Lower leg skin (tissue), 4 donors: Measurements from ENCODE around the gene ELF4. TPM values are rescaled to one million over a fixed set of nuclear protein-coding genes. Genes with fewer than 3 reads are reported as not detected.
A peak's percentile ranks its signal among the peaks of the same experiment; 100 is the strongest.

Experiments used
- DNase-seq, 2 donors: peaks; one replicate each; pipeline ENCODE4 v3.0.0-alpha.2; 2019; ENCODE audit warnings: low spot score in 2 of 2
- H3K4me3 ChIP-seq: fragments of 200-600 bp; sonication (generic); 2 replicates; pipeline ENCODE4 v1.5.1; 2017; ENCODE audit warnings: mild to moderate bottlenecking, low read depth; ENCODE audit not compliant: poor library complexity, severe bottlenecking
- POLR2A ChIP-seq, 2 donors: fragments of 450-650 bp; IDR thresholded peaks; one replicate each; pipeline ENCODE4 v1.6.1; 2016 to 2017; ENCODE audit warnings: antibody characterized with exemption in 2 of 2, mild to moderate bottlenecking in 1 of 2, moderate library complexity in 1 of 2
- WGBS, 2 donors: methylation state at CpG; one replicate each; pipeline ENCODE4 v1.1.5; 2018; 5-methylcytosine and 5-hydroxymethylcytosine counted together
- intact Hi-C: fragments of 100-400 bp; cut with DNase I; formaldehyde crosslinking; loops from one replicate; pipeline ENCODE4 v1.15.0; 2023; ENCODE audit warnings: low total_unique reads
- total RNA-seq, 4 donors: library from RNA; depleted of rRNA; stranded (reverse); fragments of >200 nt; gene quantifications; one replicate each; pipeline ENCODE4 v1.1.0, GENCODE V29; 2016
- TF ChIP-seq, protein P1 (sequence below), 3 donors: fragments of 450-650 bp; IDR thresholded peaks; one replicate each; pipeline ENCODE4 v1.5.1; 2016; ENCODE audit warnings: antibody characterized with exemption in 3 of 3, mild to moderate bottlenecking in 3 of 3, moderate library complexity in 2 of 3

Gene ELF4
- total RNA-seq, 4 donors from 2014 or later: 10.8 to 19.1 (median 16.4) TPM

DNA sequence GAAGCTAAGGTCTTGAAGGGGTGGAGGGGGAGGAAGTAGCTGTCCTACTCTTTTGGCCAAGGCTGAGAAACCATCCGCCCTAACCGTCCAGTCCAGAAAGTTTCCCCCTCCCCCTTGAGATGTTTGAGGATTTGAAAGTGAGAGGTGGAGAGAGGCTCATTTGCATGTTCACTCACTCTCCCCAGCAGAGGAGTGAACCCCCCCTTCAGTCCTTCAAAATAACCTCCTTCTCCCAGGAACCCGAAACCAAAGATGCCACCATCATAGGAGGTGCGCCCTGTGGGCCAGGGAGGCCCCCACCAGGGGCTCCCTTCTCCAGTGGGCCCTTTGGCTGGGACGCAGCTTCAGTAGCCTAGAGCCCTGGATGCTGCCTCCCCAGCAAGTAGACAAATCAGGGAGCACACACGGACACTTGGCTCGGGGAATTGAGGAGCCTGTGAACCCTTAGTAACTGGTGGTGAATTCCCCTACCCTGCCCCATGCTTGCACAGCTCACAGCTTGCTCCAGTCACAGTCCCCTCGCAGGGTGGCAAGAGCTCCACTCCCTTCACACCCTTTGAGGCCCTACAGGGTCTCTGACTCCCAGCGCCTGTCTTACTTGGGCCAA lies 25.6 kb downstream of the ELF4 start:
- TF ChIP-seq POLR2A (IDR thresholded peaks at IDR 0.05): no peak
- TF ChIP-seq, protein P1, sequence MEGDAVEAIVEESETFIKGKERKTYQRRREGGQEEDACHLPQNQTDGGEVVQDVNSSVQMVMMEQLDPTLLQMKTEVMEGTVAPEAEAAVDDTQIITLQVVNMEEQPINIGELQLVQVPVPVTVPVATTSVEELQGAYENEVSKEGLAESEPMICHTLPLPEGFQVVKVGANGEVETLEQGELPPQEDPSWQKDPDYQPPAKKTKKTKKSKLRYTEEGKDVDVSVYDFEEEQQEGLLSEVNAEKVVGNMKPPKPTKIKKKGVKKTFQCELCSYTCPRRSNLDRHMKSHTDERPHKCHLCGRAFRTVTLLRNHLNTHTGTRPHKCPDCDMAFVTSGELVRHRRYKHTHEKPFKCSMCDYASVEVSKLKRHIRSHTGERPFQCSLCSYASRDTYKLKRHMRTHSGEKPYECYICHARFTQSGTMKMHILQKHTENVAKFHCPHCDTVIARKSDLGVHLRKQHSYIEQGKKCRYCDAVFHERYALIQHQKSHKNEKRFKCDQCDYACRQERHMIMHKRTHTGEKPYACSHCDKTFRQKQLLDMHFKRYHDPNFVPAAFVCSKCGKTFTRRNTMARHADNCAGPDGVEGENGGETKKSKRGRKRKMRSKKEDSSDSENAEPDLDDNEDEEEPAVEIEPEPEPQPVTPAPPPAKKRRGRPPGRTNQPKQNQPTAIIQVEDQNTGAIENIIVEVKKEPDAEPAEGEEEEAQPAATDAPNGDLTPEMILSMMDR (IDR thresholded peaks at IDR 0.05): no peak
- whole genome bisulfite sequencing, 2 donors: 37 to 67% methylated on average over 3 to 8 of the region's 9 CpGs
- intact Hi-C loops: loop anchor here (5.0 kb wide), 1 partner anchor 108 kb away; no protein-coding TSS in a partner anchor
- no peak overlapping the region for H3K4me3 ChIP-seq
- DNase-seq: no peak

DNA sequence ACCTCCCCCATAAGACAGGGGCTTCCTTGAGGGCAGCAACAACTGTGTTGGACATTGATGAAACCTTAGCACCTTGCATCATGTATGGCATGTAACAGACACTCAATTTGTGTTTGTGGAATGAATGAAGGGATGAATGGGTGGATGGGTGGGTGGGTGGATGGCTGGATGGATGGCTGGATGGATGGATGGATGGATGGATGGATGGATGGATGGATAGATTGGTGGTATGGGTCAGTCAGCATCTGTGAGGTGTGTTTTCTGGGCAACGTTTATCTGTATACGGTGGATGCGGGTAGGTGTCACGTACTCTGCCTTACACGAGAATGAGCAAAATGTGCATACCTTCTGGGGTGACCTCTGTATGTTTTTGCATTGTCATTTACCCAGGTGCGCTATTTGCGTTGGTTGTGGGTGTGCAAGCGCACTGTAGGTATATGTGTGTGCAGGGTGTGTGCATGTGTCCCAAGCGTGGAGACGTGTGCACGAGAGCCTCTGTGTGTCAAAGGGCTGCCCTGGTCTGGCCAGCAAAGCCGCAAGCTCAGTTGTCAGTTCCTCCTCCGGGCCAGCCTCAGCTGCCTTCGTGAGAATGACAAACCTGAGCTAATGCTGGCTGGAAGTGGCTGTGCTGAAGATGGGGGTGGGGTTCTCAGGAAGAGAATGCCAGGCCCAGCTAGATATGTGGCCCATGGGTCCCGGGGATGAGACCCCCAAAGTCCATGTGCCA lies 26.5 kb downstream of the ELF4 start:
- 71 to 76% methylated on average over 14 to 15 of the region's 15 CpGs for WGBS, 2 donors
- intact Hi-C loops: loop anchor here (5.0 kb wide), 1 partner anchor 108 kb away; no protein-coding TSS in a partner anchor
- DNase-seq: no peak
- no peak for TF ChIP-seq POLR2A (IDR thresholded peaks at IDR 0.05)
- TF ChIP-seq, protein P1 (IDR thresholded peaks at IDR 0.05): no peak
- H3K4me3 ChIP-seq: no peak overlapping the region

DNA sequence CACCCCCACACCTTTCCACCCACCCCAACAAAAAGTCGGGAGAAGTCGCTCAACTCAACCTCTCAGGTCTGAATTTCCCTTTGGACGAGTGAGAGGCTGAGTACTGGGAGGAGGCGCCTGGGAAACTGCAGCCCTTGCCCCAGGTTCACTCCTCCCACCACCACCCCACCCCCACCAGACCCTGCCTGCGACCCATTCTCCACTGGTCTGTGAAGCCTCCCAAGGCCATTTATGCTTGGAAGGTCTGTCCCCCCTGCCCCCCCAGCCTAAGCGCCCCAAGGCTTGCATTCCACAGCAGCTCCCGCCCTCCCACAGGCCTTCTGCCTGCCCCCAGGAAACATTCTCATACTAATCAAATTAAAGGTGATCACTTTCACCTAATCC lies 27.2 kb downstream of the ELF4 start:
- intact Hi-C loops: loop anchor here (5.0 kb wide), 1 partner anchor 109 kb away; no protein-coding TSS in a partner anchor
- whole genome bisulfite sequencing, 2 donors: 14 to 47% methylated on average over 2 to 6 of the region's 7 CpGs
- H3K4me3 ChIP-seq: no peak overlapping the region
- DNase-seq: no peak
- TF ChIP-seq, protein P1 (IDR thresholded peaks at IDR 0.05): no peak
- no peak for TF ChIP-seq POLR2A (IDR thresholded peaks at IDR 0.05)

DNA sequence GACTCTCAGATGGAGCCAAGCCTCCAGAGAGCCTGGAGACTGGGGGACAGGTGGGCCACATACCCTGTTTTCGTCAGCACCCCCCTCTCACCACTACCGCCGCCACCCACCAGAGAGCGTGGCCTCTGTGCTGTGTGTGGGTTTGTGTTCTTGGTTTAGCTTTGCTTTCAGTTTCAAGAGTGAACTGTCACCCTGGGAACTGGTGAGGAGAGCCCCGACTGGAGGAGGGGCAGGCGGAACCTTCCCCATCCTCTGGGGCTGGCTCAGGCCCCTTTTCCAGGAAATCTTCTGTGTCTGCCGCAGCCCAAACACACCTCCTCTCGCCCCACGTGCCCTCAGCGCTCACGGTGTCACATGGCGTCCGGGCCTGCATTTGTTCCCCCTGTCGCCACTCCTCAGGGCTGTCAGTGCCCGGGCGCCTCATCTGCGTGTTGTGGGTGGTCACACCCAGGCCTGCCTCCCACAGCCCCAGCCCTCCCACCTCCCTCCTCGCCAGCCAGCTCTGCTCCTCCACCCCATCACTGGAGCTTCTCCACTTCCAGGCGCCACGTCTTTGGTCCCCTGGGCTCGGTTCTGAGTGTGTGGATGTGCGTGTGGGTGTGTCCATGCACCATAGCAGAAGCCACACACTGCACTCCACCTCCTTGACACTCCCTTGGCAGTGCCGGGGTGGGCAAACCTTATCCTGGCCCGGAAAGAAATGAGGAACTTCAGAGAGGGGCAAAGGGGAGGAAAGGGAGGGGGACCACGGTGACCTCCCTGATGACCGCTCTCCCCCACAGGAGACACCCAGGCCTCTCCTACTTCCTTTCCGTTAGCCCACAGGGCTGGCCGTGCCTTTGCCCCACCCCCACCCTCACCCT lies 27.8 kb downstream of the ELF4 start:
- TF ChIP-seq, protein P1 (IDR thresholded peaks at IDR 0.05): no peak
- intact Hi-C loops: loop anchor here (5.0 kb wide), 1 partner anchor 110 kb away; no protein-coding TSS in a partner anchor
- H3K4me3 ChIP-seq: no peak overlapping the region
- DNase-seq: peak; percentile 43 to 92
- 15 to 38% methylated on average over 27 of the region's 28 CpGs for WGBS, 2 donors

DNA sequence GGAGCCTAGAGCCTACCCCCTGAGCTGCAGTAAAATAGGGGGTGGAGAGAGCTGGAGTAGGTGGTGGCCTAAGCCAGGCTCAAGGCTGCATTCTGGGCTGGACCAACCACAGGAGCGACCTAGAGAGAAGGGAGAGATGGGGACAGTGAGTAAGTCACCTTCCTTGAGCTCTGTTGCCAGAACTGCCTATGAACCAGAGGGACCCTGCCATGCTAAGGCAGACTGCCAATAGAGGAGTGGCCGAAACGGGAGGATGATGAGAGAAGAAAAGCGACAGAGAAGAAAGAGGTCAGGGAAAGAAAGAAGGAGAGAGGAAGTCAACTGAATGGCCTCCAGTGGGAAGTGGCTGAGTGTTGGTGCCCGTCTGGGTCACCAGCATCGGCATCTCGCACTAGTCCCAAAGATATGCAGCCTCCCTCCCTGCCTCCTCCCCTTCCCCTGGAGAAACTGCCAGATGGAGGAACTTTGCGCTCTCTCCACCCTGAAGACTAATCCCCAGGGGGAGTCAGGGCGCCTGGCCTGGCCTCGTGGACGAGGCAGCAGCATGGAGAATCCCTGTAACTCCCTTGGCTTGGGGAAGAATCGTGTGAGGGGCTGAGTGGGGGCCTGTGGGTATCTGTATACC lies 28.8 kb downstream of the ELF4 start:
- WGBS, 2 donors: 32 to 43% methylated on average over 8 to 12 of the region's 12 CpGs
- no peak overlapping the region for H3K4me3 ChIP-seq
- intact Hi-C loops: loop anchor here (5.0 kb wide), 1 partner anchor 111 kb away; no protein-coding TSS in a partner anchor
- DNase-seq: no peak
- no peak for TF ChIP-seq POLR2A (IDR thresholded peaks at IDR 0.05)
- TF ChIP-seq, protein P1 (IDR thresholded peaks at IDR 0.05): no peak
